Glutamatergic neuron (in vitro differentiated cells): ENCODE measurements around the gene TNFRSF14. TPM values are rescaled to one million over a fixed set of nuclear protein-coding genes. Genes with fewer than 3 reads are reported as not detected.

Source experiments
- DNase-seq: peaks from one replicate; pipeline ENCODE4 v3.0.0; 2022
- H3K27ac Mint-ChIP-seq: one replicate; pipeline ENCODE4 v1.8.0; 2020; ENCODE audit warnings: mild to moderate bottlenecking, mixed read lengths, inconsistent platforms; ENCODE audit not compliant: unreplicated experiment
- H3K27me3 Mint-ChIP-seq: one replicate; pipeline ENCODE4 v1.8.0; 2020; ENCODE audit warnings: mild to moderate bottlenecking, moderate library complexity, mixed read lengths, inconsistent platforms; ENCODE audit not compliant: unreplicated experiment
- H3K36me3 Mint-ChIP-seq: one replicate; pipeline ENCODE4 v1.8.0; 2020; ENCODE audit warnings: mild to moderate bottlenecking, mixed read lengths, inconsistent platforms; ENCODE audit not compliant: unreplicated experiment
- H3K4me1 Mint-ChIP-seq: one replicate; pipeline ENCODE4 v1.8.0; 2020; ENCODE audit warnings: mild to moderate bottlenecking, low read depth, mixed read lengths, inconsistent platforms; ENCODE audit not compliant: unreplicated experiment
- H3K4me3 Mint-ChIP-seq: one replicate; pipeline ENCODE4 v1.8.0; 2020; ENCODE audit warnings: mild to moderate bottlenecking, mixed read lengths, inconsistent platforms; ENCODE audit not compliant: unreplicated experiment
- H3K9me3 Mint-ChIP-seq: one replicate; pipeline ENCODE4 v1.8.0; 2020; ENCODE audit warnings: mild to moderate bottlenecking, moderate library complexity, mixed read lengths, inconsistent platforms; ENCODE audit not compliant: unreplicated experiment
- total RNA-seq: library from RNA; stranded (reverse); fragmentation: NEBNext Ultra II Directional; extraction: Animal tissue kit (Norgen Biotek cat#: 25700); gene quantifications from one replicate; pipeline ENCODE4 v1.2.1, GENCODE V29; 2021; ENCODE audit not compliant: unreplicated experiment
- TF ChIP-seq, protein P1 (sequence below): fragments of 200-600 bp; sonication (generic); IDR thresholded peaks from one replicate; pipeline ENCODE4 v1.5.0; 2021; ENCODE audit not compliant: partially characterized antibody, unreplicated experiment

TNFRSF14 gene
- total RNA-seq, 1 donor from 2014 or later, result 1.2 TPM

GRCh38 chr1:2541619-2542245 is 14.4 kb upstream of the TNFRSF14 start:
- H3K4me3 Mint-ChIP-seq, result peak overlapping the region; percentile 42
- H3K27me3 Mint-ChIP-seq, result peaks cover 3% of the 10 kb centered on the region
- H3K27ac Mint-ChIP-seq, result no peak overlapping the region

GRCh38 chr1:2542246-2542915 is 13.8 kb upstream of the TNFRSF14 start:
- Mint-ChIP-seq H3K4me1 (peaks cover 4% of the 10 kb centered on the region), H3K36me3 (no peaks in the 10 kb centered on the region), H3K9me3 (peaks cover 2% of the 10 kb centered on the region), H3K27ac (peak overlapping the region; percentile 39), H3K27me3 (peaks cover 5% of the 10 kb centered on the region), H3K4me3 (no peak overlapping the region)
- TF ChIP-seq, protein P1, sequence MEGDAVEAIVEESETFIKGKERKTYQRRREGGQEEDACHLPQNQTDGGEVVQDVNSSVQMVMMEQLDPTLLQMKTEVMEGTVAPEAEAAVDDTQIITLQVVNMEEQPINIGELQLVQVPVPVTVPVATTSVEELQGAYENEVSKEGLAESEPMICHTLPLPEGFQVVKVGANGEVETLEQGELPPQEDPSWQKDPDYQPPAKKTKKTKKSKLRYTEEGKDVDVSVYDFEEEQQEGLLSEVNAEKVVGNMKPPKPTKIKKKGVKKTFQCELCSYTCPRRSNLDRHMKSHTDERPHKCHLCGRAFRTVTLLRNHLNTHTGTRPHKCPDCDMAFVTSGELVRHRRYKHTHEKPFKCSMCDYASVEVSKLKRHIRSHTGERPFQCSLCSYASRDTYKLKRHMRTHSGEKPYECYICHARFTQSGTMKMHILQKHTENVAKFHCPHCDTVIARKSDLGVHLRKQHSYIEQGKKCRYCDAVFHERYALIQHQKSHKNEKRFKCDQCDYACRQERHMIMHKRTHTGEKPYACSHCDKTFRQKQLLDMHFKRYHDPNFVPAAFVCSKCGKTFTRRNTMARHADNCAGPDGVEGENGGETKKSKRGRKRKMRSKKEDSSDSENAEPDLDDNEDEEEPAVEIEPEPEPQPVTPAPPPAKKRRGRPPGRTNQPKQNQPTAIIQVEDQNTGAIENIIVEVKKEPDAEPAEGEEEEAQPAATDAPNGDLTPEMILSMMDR, result no peak
- DNase-seq, result no peak

More at GRCh38 chr1:2541619-2542245, 14.4 kb upstream of the TNFRSF14 start:
- peaks cover 2% of the 10 kb centered on the region for H3K9me3 Mint-ChIP-seq
- DNase-seq, result no peak
- H3K4me1 Mint-ChIP-seq, result peaks cover 4% of the 10 kb centered on the region
- no peaks in the 10 kb centered on the region for H3K36me3 Mint-ChIP-seq
- TF ChIP-seq, protein P1, result no peak

DNA sequence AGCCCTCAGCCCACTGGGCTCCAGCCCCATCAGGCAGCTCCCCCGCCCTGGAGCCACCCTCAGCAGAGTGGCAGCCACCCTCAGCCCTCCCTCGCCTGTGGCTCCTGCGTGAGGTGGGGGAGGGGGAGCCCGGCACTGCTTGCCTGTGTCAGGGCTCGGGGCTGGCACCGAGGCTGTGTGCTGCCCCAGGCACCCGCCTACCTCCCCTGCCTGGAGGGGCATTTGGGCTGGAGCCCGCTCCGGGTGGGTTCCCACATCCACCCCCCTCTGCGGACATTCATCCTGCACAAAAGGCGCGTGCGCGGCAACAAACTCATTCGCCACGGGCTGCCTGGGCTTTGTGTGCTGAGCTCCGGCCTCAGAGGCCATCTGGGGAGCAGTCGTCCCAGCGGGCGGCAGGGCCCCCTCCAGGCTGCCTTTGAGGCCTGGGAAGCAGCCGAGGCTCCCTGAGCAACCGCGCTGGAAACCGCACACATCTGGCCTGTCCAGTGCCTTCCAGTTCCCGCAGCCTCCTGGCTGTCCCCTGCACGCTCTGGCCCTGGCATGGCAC is 12.6 kb upstream of the TNFRSF14 start:
- H3K36me3 Mint-ChIP-seq, result no peaks in the 10 kb centered on the region
- H3K9me3 Mint-ChIP-seq, result peaks cover 2% of the 10 kb centered on the region
- H3K4me3 Mint-ChIP-seq, result no peak overlapping the region
- TF ChIP-seq, protein P1, result no peak
- peak; percentile 66 for DNase-seq
- H3K27me3 Mint-ChIP-seq, result peaks cover 5% of the 10 kb centered on the region
- H3K4me1 Mint-ChIP-seq, result peaks cover 5% of the 10 kb centered on the region
- no peak overlapping the region for H3K27ac Mint-ChIP-seq

- Mint-ChIP-seq H3K27ac (peak overlapping the region; percentile 70), H3K4me1 (peaks cover 6% of the 10 kb centered on the region), H3K27me3 (peaks cover 5% of the 10 kb centered on the region), H3K4me3 (no peak overlapping the region), H3K9me3 (peaks cover 2% of the 10 kb centered on the region), H3K36me3 (no peaks in the 10 kb centered on the region)
- TF ChIP-seq, protein P1, result no peak
- DNase-seq, result no peak
Observed at GRCh38 chr1:2544093-2544874, 11.9 kb upstream of the TNFRSF14 start.
